H9 (cell line): Measurements from ENCODE around the gene FYCO1. TPM values are rescaled to one million over a fixed set of nuclear protein-coding genes. Genes with fewer than 3 reads are reported as not detected.

Experiments
- DNase-seq: peaks from one replicate; pipeline ENCODE4 v3.0.0-alpha.2; 2017
- H2AFZ ChIP-seq: one replicate; pipeline ENCODE4 v1.6.1; 2013; ENCODE audit warnings: mild to moderate bottlenecking, low read length, control low read depth, moderate library complexity
- H2AK5ac ChIP-seq: 2 replicates; pipeline ENCODE4 v1.6.1; 2013; ENCODE audit warnings: low read length, control low read depth, mixed read lengths; ENCODE audit not compliant: insufficient read length
- H2BK120ac ChIP-seq: one replicate; pipeline ENCODE4 v1.6.1; 2013; ENCODE audit warnings: low read depth, mild to moderate bottlenecking, low read length, control low read depth, inconsistent platforms; ENCODE audit not compliant: poor library complexity, severe bottlenecking
- H2BK12ac ChIP-seq: 2 replicates; pipeline ENCODE4 v1.6.1; 2013; ENCODE audit warnings: low read length, control low read depth, mixed read lengths, low read depth; ENCODE audit not compliant: insufficient read length
- H2BK15ac ChIP-seq: 2 replicates; pipeline ENCODE4 v1.6.1; 2013; ENCODE audit warnings: low read depth, low read length, control low read depth
- H2BK20ac ChIP-seq: one replicate; pipeline ENCODE4 v1.6.1; 2013; ENCODE audit warnings: low read depth, mild to moderate bottlenecking, low read length, control low read depth, inconsistent platforms; ENCODE audit not compliant: poor library complexity, severe bottlenecking
- H2BK5ac ChIP-seq: 2 replicates; pipeline ENCODE4 v1.6.1; 2013; ENCODE audit warnings: low read length, control low read depth, mixed read lengths; ENCODE audit not compliant: insufficient read length
- H3K14ac ChIP-seq: 2 replicates; pipeline ENCODE4 v1.6.1; 2013; ENCODE audit warnings: low read length, control low read depth; ENCODE audit not compliant: insufficient read depth
- H3K18ac ChIP-seq: 2 replicates; pipeline ENCODE4 v1.6.1; 2013; ENCODE audit warnings: low read depth, mild to moderate bottlenecking, mixed read lengths, low read length, control low read depth; ENCODE audit not compliant: insufficient read length
- H3K23ac ChIP-seq: 2 replicates; pipeline ENCODE4 v1.6.1; 2013; ENCODE audit warnings: low read length, control low read depth, mixed read lengths, low read depth; ENCODE audit not compliant: insufficient read length
- H3K23me2 ChIP-seq: 2 replicates; pipeline ENCODE4 v1.6.1; 2013; ENCODE audit warnings: low read depth, mild to moderate bottlenecking, mixed read lengths, low read length, control low read depth; ENCODE audit not compliant: insufficient read length, poor library complexity, severe bottlenecking
- H3K27ac ChIP-seq: 2 replicates; pipeline ENCODE4 v1.5.1; 2013; ENCODE audit warnings: low read length, control low read depth, mixed read lengths, low read depth; ENCODE audit not compliant: insufficient read length
- H3K27me3 ChIP-seq: 2 replicates; pipeline ENCODE4 v1.6.1; 2013; ENCODE audit warnings: low read length, control low read depth, inconsistent platforms; ENCODE audit not compliant: insufficient read depth
- H3K4ac ChIP-seq: 2 replicates; pipeline ENCODE4 v1.6.1; 2013; ENCODE audit warnings: low read depth, mild to moderate bottlenecking, control low read depth, inconsistent platforms, low read length, moderate library complexity
- H3K4me1 ChIP-seq: 2 replicates; pipeline ENCODE4 v1.6.1; 2013; ENCODE audit warnings: low read length, control low read depth, inconsistent platforms; ENCODE audit not compliant: insufficient read depth
- H3K4me2 ChIP-seq: 2 replicates; pipeline ENCODE4 v1.6.1; 2013; ENCODE audit warnings: low read length, control low read depth, mixed read lengths; ENCODE audit not compliant: insufficient read length, insufficient read depth
- H3K56ac ChIP-seq: 2 replicates; pipeline ENCODE4 v1.6.1; 2013; ENCODE audit warnings: low read depth, mild to moderate bottlenecking, mixed read lengths, low read length, control low read depth; ENCODE audit not compliant: insufficient read length
- H3K79me1 ChIP-seq: 2 replicates; pipeline ENCODE4 v1.6.1; 2013; ENCODE audit warnings: low read depth, mild to moderate bottlenecking, moderate library complexity, low read length, control low read depth, inconsistent platforms; ENCODE audit not compliant: insufficient read depth, poor library complexity, severe bottlenecking
- H3K79me2 ChIP-seq: 2 replicates; pipeline ENCODE4 v1.6.1; 2013; ENCODE audit warnings: low read length, control low read depth, inconsistent platforms; ENCODE audit not compliant: insufficient read depth
- H3K9ac ChIP-seq: 2 replicates; pipeline ENCODE4 v1.6.1; 2013; ENCODE audit warnings: low read length, control low read depth, mixed read lengths; ENCODE audit not compliant: insufficient read length; ENCODE audit errors: extremely low read depth
- H3K9me3 ChIP-seq: one replicate; pipeline ENCODE4 v1.6.1; 2013; ENCODE audit warnings: low read depth, low read length, inconsistent platforms; ENCODE audit not compliant: control insufficient read depth
- H3T11ph ChIP-seq: one replicate; pipeline ENCODE4 v1.6.1; 2013; ENCODE audit warnings: mild to moderate bottlenecking, low read length, control low read depth, inconsistent platforms
- H4K20me1 ChIP-seq: one replicate; pipeline ENCODE4 v1.6.1; 2013; ENCODE audit not compliant: control insufficient read depth, insufficient read length, insufficient read depth
- H4K5ac ChIP-seq: 2 replicates; pipeline ENCODE4 v1.6.1; 2013; ENCODE audit warnings: low read depth, mild to moderate bottlenecking, mixed read lengths, low read length, control low read depth; ENCODE audit not compliant: insufficient read length
- H4K8ac ChIP-seq: replicated peaks from 2 replicates; pipeline ENCODE4 v1.6.1; 2013; ENCODE audit warnings: low read length, control low read depth, mixed read lengths, low read depth; ENCODE audit not compliant: insufficient read length
- H4K91ac ChIP-seq: 2 replicates; pipeline ENCODE4 v1.6.1; 2013; ENCODE audit warnings: low read depth, mild to moderate bottlenecking, moderate library complexity, mixed read lengths, low read length, control low read depth; ENCODE audit not compliant: insufficient read length
- H3K27ac Mint-ChIP-seq, 3 experiments: 2 replicates in 2 of 3; 3 replicates in 1 of 3; pipeline ENCODE4 v1.8.0; 2020 to 2021; ENCODE audit warnings: mixed read lengths in 3 of 3, mild to moderate bottlenecking in 1 of 3, moderate library complexity in 1 of 3
- H3K27me3 Mint-ChIP-seq: 2 replicates; pipeline ENCODE4 v1.8.0; 2021; ENCODE audit warnings: low read depth, mild to moderate bottlenecking, moderate library complexity, mixed read lengths
- H3K36me3 Mint-ChIP-seq, 3 experiments: 2 replicates in 2 of 3; 3 replicates in 1 of 3; pipeline ENCODE4 v1.8.0; 2020 to 2021; ENCODE audit warnings: low read depth in 3 of 3, mixed read lengths in 3 of 3; ENCODE audit not compliant: insufficient read depth in 1 of 3
- H3K4me1 Mint-ChIP-seq, 2 experiments: 2 replicates each; pipeline ENCODE4 v1.8.0; 2020; ENCODE audit warnings: mixed read lengths in 2 of 2
- H3K4me3 Mint-ChIP-seq, 2 experiments: 2 replicates in 1 of 2; 3 replicates in 1 of 2; pipeline ENCODE4 v1.8.0; 2020 to 2021; ENCODE audit warnings: mild to moderate bottlenecking in 2 of 2, mixed read lengths in 2 of 2, moderate library complexity in 1 of 2
- H3K9me3 Mint-ChIP-seq, 2 experiments: 2 replicates in 1 of 2; 3 replicates in 1 of 2; pipeline ENCODE4 v1.8.0; 2020; ENCODE audit warnings: mild to moderate bottlenecking in 2 of 2, mixed read lengths in 2 of 2, moderate library complexity in 1 of 2
- CTCF ChIP-seq: fragments of 200-600 bp; sonication (generic); conservative IDR thresholded peaks from 3 replicates; pipeline ENCODE4 v1.8.0; 2021; ENCODE audit warnings: antibody characterized with exemption, mild to moderate bottlenecking
- WGBS: extraction: QIAGEN DNeasy Blood & Tissue Kit; methylation state at CpG from one replicate; pipeline ENCODE4 v1.1.7; 2013; ENCODE audit warnings: missing lambda C conversion rate, low lambda C conversion rate, mixed read lengths; ENCODE audit not compliant: insufficient read length; ENCODE audit errors: extremely low coverage; 5-methylcytosine and 5-hydroxymethylcytosine counted together
- total RNA-seq: library from RNA; stranded (reverse); gene quantifications from 2 replicates; pipeline ENCODE4 v1.2.1, GENCODE V29; 2021

Gene FYCO1
- total RNA-seq, 1 experiment from 2014 or later = 10.4 TPM

- Mint-ChIP-seq H3K9me3 (no peaks in the 10 kb centered on the region), H3K4me3 (no peak overlapping the region), H3K27me3 (peaks cover 12% of the 10 kb centered on the region), H3K4me1 (peaks cover 30 to 36% of the 10 kb centered on the region in 2 experiments), H3K27ac (peak overlapping the region in 2 of 3 experiments; percentile 62 to 83; a peak in 2 of 7 replicates), H3K36me3 (peaks cover 0 to 3% (median 2%) of the 10 kb centered on the region in 3 experiments; a peak in 2 of 7 replicates)
- Histone ChIP-seq H3T11ph (no peak overlapping the region), H3K79me2 (peaks cover 2% of the 10 kb centered on the region; the same call in 1 of the 2 replicates), H3K4ac (no peak overlapping the region), H2BK20ac (no peak overlapping the region), H2AK5ac (no peak overlapping the region), H3K23me2 (peaks cover 3% of the 10 kb centered on the region), H2BK120ac (no peak overlapping the region), H3K79me1 (no peaks in the 10 kb centered on the region), H2AFZ (no peak overlapping the region), H2BK5ac (no peak overlapping the region), H4K8ac (no peak overlapping the region), H3K9me3 (no peaks in the 10 kb centered on the region), H3K27me3 (no peaks in the 10 kb centered on the region), H4K5ac (no peak overlapping the region), H3K14ac (no peak overlapping the region; the same call in 1 of the 2 replicates), H3K4me1 (peaks cover 15% of the 10 kb centered on the region; the same call in 1 of the 2 replicates), H3K4me2 (peak overlapping the region; percentile 4), H3K18ac (no peak overlapping the region), H4K91ac (no peak overlapping the region), H2BK15ac (no peak overlapping the region), H3K56ac (no peak overlapping the region), H2BK12ac (no peak overlapping the region), H3K9ac (no peak overlapping the region), H3K27ac (no peak overlapping the region), H3K23ac (no peak overlapping the region), H4K20me1 (no peaks in the 10 kb centered on the region)
- no CpG with 5 or more reads among the region's 2 CpGs for WGBS
- TF ChIP-seq CTCF = no peak
- DNase-seq = peak; percentile 66
These were observed 3.4 kb downstream of the FYCO1 start for GRCh38 chr3:45992133-45992729.
